HCT116 (cell line): Measurements from ENCODE around the gene TMEM239.

ENCODE experiments used
- ATF3 ChIP-seq: IDR thresholded peaks from 2 replicates; pipeline ENCODE4 v1.6.1; 2012
- CEBPB ChIP-seq: IDR thresholded peaks from 2 replicates; pipeline ENCODE4 v1.6.1; 2012; ENCODE audit warnings: low read depth
- CTCF ChIP-seq, 3 experiments: fragments of 200-600 bp in 1 of 3; sonication (generic) in 1 of 3; IDR thresholded peaks in 2 of 3; conservative IDR thresholded peaks in 1 of 3; 2 replicates each; pipeline ENCODE4 v1.5.1; 2012 to 2017; ENCODE audit warnings: low read depth in 2 of 3, low read length in 2 of 3, antibody characterized with exemption in 1 of 3, borderline replicate concordance in 1 of 3, control low read depth in 1 of 3, mild to moderate bottlenecking in 1 of 3, mixed read lengths in 1 of 3, mixed run types in 1 of 3, moderate library complexity in 1 of 3; ENCODE audit not compliant: insufficient read depth in 1 of 3
- EGR1 ChIP-seq: IDR thresholded peaks from 2 replicates; pipeline ENCODE4 v1.6.1; 2012; ENCODE audit warnings: low read depth
- EZH2 ChIP-seq: fragments of 200-600 bp; sonication (generic); IDR thresholded peaks from 2 replicates; pipeline ENCODE4 v1.6.1; 2017; ENCODE audit warnings: antibody characterized with exemption, mixed run types
- POLR2A ChIP-seq: IDR thresholded peaks from 2 replicates; pipeline ENCODE4 v1.7.0; 2011; ENCODE audit warnings: borderline replicate concordance; ENCODE audit not compliant: insufficient read depth, insufficient read length; ENCODE audit errors: extremely low read depth
- POLR2AphosphoS5 ChIP-seq: IDR thresholded peaks from 2 replicates; pipeline ENCODE4 v1.6.1; 2011; ENCODE audit warnings: mild to moderate bottlenecking, low read depth, low read length, moderate library complexity
- RAD21 ChIP-seq: IDR thresholded peaks from 2 replicates; pipeline ENCODE4 v1.6.1; 2012; ENCODE audit warnings: low read depth, mild to moderate bottlenecking
- REST ChIP-seq: IDR thresholded peaks from 2 replicates; pipeline ENCODE4 v1.6.1; 2012; ENCODE audit warnings: low read depth
- SP1 ChIP-seq: IDR thresholded peaks from 2 replicates; pipeline ENCODE4 v1.6.1; 2012; ENCODE audit warnings: low read depth
- YY1 ChIP-seq: IDR thresholded peaks from 2 replicates; pipeline ENCODE4 v1.6.1; 2011; ENCODE audit warnings: low read length, low read depth, moderate library complexity, mild to moderate bottlenecking; ENCODE audit not compliant: insufficient replicate concordance; ENCODE audit errors: extremely low read depth
- ZNF274 ChIP-seq: fragments of 200-500 bp; sonication (Bioruptor generic); IDR thresholded peaks from 2 replicates; pipeline ENCODE4 v1.6.1; 2014; ENCODE audit warnings: mild to moderate bottlenecking, low read depth, low read length, inconsistent platforms

- no peak for TF ChIP-seq CTCF (IDR thresholded peaks at IDR 0.05 in 2 of 3, conservative IDR thresholded peaks at IDR 0.05 in 1 of 3; ENCODE audit: borderline replicate concordance in 1 of 3, insufficient read depth in 1 of 3, low read depth in 2 of 3, low read length in 2 of 3)
- TF ChIP-seq POLR2A, result no peak
- TF ChIP-seq POLR2AphosphoS5, result no peak
- TF ChIP-seq ATF3, result no peak
- TF ChIP-seq YY1, result no peak
- no peak for TF ChIP-seq REST
- TF ChIP-seq SP1, result no peak
- TF ChIP-seq ZNF274, result no peak
- TF ChIP-seq CEBPB, result no peak
- no peak for TF ChIP-seq EZH2
- TF ChIP-seq RAD21, result no peak
- no peak for TF ChIP-seq EGR1
These were observed 2.1 kb upstream of the TMEM239 start for GRCh38 chr20:2814076-2814475.
